Measurements from ENCODE around the gene ENPP3.

Gene ENPP3

DNA sequence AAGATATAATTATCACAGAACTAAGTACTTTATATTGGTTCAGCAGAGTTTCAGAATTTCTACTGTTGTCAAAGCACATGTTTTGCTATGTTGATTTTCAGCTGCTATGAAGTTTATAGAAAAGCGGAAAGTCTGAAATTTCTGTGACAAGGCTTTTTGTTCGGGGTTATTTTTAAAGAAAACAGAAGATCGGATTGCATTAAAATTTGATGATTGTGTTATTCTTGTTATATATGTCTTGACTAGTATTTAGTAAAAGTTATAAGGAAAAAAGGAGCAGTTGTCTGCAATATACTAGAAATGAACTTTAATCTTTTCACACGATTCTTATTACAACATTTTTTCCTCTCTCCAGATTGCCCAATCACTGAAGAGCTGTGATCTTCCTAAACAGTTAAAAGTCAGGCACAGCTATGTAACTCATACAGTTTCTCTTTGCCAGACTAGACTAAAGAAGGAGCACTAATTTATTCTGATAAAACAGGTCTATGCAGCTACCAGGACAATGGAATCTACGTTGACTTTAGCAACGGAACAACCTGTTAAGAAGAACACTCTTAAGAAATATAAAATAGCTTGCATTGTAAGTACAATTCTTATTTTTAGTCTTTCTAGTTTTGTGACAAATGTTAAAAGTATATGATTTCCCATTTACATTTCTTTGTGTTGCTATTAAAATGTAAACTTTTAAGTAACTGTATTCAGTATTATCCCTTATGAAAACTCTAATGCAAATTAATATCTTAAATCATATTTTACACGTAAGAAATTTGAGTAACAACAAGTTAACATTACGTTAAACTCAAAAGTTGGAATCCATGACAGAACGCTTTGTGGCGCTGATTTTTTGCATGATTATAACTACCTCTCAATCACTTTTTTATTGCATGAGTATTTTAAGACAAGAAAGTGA is at the start of gene ENPP3:
Gene ENPP3 (plus strand): TSS at position 423 of the 913 bp plus-strand sequence. CDS start 83 bp downstream, at position 506.
- no peak for DNase-seq (ENCODE audit: low spot score)

DNA sequence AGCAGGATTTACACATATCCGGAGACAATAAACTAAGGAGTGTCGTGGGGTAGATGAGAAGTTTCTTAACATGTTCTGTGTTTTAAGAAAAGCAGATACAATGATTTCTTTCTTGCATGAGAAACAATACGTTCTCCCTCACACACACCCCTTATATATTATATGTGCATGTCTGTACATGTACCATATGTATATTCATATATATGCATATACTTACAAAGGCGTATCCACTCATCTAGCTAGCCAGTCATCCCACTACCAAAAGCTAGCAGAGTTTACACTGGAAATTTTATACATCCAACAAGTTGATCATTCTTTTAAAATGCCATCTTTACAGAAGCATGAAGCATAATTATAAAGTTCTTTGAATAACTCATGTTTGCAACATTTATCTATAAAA is 49.2 kb upstream of the ENPP3 start:
- no peak for DNase-seq (ENCODE audit: low spot score)

DNA sequence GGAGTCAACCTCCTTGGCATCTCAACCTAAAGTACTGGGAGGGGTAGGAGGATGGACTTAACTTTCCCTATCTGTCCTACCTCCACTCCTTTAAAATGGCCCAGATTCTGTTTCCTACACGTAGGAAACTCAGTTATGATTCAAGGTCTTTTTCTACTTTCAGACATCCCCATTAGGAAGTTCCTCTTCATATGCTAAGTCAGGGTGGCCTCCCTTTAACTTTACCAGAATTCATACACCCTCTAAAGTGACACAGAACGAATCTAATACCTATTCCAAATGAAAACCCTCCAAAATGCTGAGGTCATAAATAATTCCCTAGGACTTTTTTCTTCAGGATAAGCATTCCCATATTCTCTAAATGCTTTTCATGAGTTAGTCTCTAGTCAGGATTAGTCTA is 48.5 kb upstream of the ENPP3 start:
- DNase-seq (ENCODE audit: low spot score): no peak

DNA sequence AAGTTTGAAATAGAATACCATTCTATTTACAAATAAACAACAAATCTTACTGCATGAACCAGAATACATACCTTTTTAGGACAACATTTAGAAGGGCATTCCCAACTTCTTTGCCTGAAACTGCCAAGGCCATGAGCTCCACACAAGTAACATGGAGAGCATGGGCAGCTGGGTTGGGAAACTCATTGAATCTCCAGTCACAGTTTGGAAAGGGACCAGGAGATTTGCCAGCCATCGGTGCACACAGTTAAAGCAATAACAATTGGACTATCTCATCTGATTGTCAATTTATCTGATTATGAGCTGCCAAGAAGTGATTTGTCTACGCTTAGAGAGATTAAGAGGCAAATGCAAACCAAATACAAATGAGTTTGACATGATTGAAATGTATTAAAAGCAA is 44.2 kb upstream of the ENPP3 start:
- no peak for DNase-seq (ENCODE audit: low spot score)

DNA sequence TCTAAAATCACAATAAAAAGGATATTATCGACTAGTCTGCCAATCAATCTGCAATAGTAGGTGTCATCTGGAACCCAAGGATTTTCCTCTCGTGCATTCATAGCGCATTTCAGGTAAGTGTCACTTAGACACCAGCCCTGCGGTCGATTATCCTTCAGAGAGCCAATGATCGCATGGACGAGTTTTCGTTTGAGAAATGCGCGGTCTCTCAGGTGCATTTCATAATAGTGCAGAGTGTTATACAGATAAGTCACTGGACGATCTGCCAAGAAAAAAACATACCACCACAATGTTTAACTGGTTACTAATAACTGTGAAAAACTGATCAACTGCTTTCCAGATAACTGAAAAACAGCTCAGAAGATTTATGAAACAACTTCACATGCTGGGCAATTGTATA is 43.0 kb upstream of the ENPP3 start:
- no peak for DNase-seq (ENCODE audit: low spot score)

DNA sequence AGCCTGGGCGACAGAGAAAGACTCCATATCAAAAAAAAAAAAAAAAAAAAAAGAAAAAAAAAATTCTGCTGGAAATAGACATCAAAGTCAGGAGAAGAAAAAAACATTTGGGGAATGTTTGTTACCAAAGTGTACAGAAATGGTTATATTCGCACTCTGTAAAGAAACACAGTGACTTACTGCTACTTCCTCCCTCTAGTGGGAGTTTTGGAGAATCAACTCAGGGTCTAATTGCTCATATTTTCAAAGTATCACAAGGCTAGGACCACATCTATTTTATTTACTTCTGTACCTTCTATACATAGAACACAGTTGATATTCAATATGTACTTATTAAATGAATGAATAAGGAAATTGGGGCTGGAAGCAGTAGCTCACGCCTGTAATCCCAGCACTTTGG is 39.7 kb upstream of the ENPP3 start:
- no peak for DNase-seq (ENCODE audit: low spot score)

DNA sequence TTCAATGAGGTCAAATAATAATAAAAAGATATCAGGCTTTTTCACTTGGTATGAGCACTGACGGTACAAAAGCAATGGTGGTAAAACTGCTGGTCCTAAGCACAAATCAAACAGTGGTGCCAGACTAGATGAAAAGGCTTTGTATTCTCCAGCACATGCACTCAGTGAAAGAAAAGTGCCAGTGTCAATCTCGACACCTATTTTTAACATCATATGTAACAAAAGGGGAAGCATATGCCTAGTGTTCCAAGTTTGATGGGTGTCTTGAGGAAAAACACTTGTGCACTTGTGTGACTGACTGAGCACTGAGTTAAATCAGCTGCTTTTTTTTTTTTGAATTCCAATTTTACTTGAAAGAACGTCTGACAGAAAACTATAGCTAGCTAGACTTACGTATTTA is 36.4 kb upstream of the ENPP3 start:
- no peak for DNase-seq (ENCODE audit: low spot score)

DNA sequence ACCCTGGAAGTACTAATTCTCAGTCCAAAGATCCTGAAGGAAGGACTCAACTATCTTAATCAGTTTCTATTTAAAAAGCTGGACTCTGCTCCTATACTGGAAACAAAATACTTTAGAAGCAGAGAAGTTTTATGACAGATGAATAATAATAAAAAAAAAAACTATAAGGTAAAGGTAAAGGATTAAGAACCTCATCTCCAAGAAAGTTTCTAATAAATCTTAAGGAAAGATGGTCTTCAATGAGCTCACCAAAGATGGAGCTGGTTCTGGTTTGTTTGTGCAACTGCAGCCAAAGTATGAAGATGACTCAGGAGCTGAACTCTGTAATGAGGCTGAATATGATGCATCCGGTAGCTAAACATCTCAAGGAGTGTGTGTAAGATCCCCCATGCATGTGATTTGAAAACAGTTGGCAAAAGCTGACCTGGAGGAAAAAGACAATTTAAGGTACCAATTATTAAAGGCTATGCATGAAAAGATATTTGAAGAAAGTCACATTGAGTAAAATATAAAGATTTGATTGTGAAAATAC is 34.3 kb upstream of the ENPP3 start:
- no peak for DNase-seq (ENCODE audit: low spot score)

DNA sequence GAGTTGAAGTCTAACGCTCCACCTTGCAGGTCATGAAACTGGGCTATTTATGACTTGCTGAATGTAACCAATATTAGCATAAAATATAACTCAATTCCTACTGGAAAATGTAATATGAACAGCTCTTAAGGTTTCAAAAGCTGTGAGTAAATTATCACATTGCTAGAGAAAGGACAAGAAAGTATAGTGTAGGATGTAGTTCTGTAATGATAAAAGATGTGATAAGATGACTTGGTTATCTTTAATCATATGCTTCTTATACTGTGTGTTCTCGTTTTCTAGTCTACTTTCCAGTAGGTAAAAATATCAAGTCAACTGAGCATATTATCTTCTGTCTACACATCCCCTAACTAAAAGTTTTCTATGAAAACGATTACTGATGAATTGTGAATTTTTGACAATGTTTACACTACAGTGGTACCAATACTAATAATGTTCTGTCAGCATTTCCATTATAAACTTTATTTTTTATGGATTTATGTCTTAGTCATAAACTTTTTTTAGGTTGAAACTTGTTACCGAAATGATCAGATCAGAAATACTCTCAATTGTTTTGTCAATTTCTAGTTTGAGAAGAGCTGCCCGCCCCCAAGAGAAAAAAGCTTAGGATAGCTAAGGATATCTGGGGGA is 23.7 kb upstream of the ENPP3 start:
- DNase-seq (ENCODE audit: low spot score): no peak

DNA sequence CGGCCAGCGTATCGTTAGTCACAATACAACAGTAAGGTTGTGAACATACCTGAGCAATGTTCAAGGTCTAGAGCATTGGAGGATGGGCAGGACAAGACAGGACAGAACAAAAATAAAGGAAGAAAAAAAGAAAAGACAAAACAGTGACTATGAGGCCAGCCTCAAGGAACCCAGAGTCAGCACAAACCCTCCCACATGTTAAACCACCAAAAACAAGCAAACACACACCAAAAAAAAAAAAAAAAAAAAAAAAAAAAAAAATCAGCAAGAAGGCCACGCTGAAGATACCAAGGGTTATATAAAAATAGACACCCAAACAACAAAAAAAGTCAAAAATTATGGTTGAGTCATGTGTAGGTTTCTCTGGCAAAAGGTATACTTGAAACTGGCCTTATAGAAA is 21.8 kb upstream of the ENPP3 start:
- DNase-seq (ENCODE audit: low spot score): no peak

DNA sequence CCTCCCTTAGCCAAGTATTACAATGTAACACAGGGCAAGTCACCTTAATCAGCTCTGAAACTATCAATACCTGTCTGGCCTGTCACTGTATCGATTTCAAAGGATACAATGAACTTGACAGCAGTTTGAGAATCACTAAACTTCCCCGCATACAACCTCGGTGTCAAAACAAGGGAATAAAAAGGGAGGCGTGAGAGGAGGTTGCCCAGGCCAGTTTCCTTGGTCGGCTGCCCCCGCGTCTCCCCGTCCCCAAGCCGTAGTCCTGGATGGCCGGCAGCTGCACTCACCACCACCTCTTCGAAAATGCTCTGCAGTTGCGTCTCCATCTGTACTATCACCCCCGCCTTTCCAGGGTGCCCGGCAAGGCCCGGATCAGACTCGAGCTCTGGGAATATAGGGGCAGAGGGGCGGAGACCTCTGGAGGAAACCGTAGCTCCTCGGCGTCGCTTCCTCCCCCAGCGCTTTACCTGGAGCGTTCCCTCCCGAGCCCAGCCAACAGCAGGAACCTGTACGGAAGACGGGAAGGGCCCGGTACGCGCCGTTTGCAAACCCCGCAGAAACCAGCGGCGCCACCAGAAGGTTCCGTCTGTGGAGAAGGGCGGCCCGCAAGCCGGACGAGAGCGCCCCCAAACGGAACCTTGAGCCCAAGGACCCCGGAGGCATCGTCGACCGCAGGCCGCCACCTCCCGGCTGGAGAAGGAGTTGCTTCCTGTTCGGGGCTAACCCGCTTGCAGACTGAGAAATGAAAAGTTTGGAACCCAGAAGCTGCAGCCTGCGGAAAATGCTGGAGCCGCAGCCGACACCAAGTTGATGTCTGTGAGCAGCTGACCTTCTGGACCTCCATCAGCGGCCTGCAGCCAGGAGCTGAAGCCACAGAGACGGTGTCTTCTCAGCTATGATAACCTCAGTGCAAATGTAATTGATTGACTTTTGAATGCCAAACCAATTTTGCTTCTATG is 9.1 kb upstream of the ENPP3 start, which contains the start of gene MED23:
Gene MED23 (minus strand): TSS at position 519 of the 959 bp plus-strand sequence. CDS start 193 bp downstream, at position 326.
- peak; percentile 95 for DNase-seq (ENCODE audit: low spot score)

DNA sequence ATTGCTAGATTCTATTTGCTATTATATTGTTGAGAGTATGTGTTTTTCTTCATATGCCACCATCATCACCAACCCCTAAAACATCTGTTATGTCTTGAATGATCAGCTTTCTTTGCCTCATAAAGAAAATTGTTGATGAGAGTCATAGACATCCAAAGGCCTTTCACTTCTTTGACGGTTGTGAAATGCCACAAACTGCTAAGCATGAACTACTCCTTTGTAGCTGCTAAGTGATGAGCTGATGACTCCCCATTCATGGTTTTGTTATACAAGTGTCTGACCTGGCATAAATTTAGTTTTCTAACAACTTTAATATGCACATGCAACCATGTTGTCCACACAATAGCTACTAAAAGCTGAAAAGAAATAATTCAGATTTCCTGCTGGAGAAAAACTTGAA is 8.4 kb upstream of the ENPP3 start:
- DNase-seq (ENCODE audit: low spot score): peak; percentile 3

DNA sequence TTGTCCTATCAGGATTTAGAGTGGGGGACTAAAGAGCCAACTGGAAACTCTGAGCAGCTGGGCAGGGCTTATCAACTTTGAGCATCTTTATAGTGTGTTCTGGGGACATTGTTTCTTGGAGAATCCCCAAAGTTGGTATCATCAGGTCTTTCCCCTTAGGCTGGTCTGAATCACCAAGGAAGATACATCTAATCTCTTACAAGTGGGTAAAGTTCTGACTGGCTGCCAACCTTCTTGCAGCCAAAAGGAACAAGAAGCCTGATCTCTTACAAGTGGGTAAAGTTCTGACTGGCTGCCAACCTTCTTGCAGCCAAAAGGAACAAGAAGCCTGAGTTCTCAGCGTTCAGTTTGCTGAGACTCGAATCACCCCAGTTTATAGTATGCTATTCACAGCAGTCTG is 7.5 kb upstream of the ENPP3 start:
- DNase-seq (ENCODE audit: low spot score): no peak

DNA sequence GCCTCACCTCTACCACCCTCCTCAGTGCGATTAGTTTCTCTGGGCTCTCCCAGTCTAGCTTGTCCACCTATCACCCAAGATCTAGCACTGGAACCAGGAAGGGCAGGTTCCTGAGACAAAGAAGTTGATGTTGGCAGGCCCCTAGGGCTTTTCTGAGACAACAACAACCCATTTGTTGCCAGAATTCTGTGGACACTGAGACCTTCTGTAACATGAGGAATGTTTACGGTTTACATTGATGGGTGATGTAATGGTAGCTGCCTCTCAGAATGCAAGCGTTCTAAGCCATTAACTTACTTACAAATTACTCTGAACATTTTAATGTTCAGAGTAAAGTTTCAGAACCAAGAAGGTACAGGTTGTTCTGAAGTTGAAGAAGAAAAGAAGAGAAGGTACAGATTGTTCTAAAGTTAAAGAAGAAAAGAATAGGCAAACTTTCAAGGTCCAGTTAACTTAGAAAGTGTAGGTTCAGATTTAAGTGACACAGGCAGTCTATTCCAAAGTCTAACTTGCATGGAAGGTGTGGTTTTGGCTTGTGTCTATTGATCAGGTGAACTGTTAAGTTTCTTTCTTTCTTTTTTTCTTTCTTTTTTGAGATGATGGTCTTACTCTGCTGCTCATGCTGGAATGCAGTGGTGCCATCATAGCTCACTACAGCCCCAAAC is 5.3 kb upstream of the ENPP3 start:
- no peak for DNase-seq (ENCODE audit: low spot score)

DNA sequence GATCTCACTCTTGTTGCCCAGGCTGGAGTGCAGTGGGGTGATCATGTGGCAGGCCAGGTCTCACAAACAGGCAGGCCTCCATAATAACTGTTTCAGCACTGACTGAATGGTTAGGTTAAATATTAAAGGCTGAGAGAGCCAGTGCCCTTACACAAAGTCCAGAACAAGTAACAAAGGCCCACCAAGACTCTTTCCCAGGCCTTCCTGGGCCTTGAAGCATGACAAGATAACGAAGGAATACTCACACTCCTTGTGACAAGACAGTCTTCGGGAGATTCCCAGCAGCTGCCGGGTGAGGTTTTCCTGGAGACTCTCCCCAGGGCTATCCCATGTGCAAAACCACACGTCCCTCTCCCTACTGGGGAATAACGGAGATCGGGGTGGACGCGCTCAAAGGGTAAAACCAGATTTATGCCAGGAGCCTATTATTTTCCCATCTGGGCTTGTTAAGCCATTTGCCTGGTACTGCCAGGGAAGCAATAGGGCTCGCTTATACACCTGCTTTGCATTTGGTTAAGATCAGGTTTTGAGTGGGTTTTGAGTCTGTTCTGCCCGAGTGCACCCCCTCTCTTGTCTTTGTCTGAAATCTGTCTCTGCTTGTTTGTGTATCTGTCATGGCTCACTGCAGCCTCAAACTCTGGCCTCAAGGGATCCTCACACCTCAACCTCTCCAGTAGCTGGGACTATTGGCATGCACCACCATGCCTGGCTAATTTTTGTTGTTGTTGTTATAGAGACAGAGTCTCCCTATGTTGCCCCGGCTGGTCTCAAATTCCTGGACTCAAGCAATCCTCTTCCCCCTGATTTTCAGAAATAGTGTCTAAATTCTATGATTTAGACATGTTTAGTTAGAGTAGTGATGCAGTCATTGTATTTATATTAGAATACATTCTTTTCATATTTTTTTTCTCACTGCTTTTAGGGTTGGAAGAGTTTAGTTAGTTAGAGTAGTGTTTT is 1.4 kb upstream of the ENPP3 start:
- DNase-seq (ENCODE audit: low spot score): no peak

DNA sequence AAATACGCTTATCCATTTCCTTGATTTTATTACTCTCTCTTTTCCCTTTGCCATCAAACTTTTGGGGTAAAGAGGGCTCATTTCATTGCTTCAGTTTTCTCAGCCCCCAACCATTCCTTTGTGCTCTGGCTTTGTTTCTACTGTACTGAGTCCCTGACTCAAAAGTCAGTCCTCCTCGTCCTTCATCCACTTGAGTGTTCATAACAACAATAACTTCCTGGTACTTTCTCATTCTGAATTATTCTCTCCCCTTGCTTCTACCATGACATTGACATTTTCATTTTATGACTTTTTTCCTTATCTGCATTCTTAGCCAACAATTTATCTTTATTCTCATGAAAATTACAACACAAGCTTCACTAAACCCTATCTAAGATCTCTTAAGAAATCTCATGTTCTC is 911 bp downstream of the ENPP3 start:
- DNase-seq (ENCODE audit: low spot score): no peak

DNA sequence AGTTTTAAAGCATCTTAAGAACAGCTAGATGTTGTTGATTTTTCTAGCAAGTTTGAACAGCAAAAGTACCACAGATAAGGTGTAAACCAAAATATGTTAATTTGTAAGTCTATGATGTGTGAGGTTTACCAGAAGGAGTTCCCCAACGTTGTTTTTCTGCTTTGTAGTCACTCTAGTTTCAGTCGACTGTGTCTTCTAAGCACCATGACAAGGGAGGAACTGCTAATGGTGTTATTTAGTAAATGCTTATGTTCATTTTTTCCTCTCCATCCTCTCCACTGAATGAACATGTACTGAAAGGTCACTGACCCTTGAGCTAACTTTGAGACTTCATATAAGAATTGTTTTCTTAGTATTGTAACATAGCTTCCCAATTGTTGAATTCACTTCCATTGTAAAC is 3.0 kb downstream of the ENPP3 start:
- DNase-seq (ENCODE audit: low spot score): no peak

DNA sequence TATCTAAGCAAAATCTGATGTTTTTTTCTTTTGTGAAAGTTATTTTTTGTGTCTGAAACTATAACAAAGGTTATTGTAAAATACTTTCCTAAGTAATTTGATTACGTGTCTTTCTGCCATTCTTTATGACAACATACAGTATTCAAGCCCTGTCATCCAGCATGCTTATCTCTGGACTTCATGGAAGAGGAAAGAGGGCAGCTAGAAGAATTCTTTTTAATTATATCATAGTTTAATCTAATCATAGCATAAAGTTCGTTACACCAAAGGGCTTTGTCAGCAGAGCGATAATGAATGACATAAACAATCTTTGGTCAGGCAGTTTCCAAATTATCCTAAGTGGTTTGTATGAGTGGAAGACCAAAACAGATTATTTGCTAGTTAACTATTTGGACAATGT is 3.5 kb downstream of the ENPP3 start:
- no peak for DNase-seq (ENCODE audit: low spot score)

DNA sequence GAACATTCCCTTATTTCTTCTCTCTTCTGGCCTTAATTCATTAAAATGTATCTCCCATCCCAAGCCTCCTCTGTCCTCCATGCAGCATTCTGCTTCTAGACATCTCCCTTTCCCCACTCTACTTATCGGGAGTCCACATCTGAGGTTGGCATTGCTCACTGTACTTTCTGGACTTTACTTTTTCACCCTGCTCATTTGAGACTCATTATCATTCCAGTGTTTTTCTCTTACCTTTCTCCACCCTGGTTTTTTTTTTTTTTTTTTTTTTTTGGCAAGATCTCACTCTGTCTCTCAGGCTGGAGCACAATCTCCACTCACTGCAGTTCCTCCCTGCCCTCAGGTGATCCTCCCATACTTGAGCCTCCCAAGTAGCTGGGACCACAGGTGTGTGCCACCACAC is 4.5 kb downstream of the ENPP3 start:
- no peak for DNase-seq (ENCODE audit: low spot score)

DNA sequence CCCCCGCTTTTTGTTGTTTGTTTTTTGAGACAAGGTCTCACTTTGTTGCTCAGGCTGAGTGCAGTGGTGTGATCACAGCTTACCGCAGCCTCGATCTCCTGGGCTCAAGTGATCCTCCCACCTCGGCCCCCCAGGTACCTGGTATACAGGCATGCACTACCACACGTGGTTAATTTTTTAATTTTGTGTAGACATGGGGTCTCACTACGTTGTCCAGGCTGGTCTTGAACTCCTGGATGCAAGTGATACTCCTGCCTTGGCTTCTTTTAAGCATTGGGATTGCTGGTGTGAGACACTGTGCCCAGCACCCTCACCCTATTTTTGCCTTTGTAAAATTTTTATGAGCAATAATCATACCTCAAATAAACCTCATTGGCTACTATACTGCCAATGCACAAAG is 5.5 kb downstream of the ENPP3 start:
- no peak for DNase-seq (ENCODE audit: low spot score)
